ENCODE data around the gene TNRC6B.
"Not testable (repeated sequence)": the region's sequence is repeated elsewhere in the genome, so short reads cannot be mapped to it uniquely, and the experiment has no call there.

Gene TNRC6B, protein sequence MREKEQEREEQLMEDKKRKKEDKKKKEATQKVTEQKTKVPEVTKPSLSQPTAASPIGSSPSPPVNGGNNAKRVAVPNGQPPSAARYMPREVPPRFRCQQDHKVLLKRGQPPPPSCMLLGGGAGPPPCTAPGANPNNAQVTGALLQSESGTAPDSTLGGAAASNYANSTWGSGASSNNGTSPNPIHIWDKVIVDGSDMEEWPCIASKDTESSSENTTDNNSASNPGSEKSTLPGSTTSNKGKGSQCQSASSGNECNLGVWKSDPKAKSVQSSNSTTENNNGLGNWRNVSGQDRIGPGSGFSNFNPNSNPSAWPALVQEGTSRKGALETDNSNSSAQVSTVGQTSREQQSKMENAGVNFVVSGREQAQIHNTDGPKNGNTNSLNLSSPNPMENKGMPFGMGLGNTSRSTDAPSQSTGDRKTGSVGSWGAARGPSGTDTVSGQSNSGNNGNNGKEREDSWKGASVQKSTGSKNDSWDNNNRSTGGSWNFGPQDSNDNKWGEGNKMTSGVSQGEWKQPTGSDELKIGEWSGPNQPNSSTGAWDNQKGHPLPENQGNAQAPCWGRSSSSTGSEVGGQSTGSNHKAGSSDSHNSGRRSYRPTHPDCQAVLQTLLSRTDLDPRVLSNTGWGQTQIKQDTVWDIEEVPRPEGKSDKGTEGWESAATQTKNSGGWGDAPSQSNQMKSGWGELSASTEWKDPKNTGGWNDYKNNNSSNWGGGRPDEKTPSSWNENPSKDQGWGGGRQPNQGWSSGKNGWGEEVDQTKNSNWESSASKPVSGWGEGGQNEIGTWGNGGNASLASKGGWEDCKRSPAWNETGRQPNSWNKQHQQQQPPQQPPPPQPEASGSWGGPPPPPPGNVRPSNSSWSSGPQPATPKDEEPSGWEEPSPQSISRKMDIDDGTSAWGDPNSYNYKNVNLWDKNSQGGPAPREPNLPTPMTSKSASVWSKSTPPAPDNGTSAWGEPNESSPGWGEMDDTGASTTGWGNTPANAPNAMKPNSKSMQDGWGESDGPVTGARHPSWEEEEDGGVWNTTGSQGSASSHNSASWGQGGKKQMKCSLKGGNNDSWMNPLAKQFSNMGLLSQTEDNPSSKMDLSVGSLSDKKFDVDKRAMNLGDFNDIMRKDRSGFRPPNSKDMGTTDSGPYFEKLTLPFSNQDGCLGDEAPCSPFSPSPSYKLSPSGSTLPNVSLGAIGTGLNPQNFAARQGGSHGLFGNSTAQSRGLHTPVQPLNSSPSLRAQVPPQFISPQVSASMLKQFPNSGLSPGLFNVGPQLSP (N-terminal part only)

GRCh38 chr22:40177738-40178416 is at the start of gene TNRC6B:
Gene TNRC6B, plus strand, starts transcription at chr22:40177925. Its CDS starts 211 bp downstream, at chr22:40178136.
- Mint-ChIP-seq H3K4me3 (peak within 1 kb of the TSS; percentile 88), H3K4me1 (ENCODE audit: low read depth) (peaks cover 60% of the 10 kb centered on the region), H3K36me3 (ENCODE audit: low read depth) (peaks cover 18% of the 10 kb centered on the region), H3K27me3 (no peaks in the 10 kb centered on the region), H3K9me3 (no peaks in the 10 kb centered on the region), H3K27ac (peak within 1 kb of the TSS; percentile 98)
- DNase-seq: peak; percentile 52

GRCh38 chr22:40128989-40129388 is 48.7 kb upstream of the TNRC6B start:
- Mint-ChIP-seq H3K27ac (peak overlapping the region; percentile 86), H3K4me3 (peak overlapping the region; percentile 6), H3K4me1 (ENCODE audit: low read depth) (peaks cover 34% of the 10 kb centered on the region), H3K36me3 (ENCODE audit: low read depth) (peaks cover 46% of the 10 kb centered on the region), H3K27me3 (no peaks in the 10 kb centered on the region), H3K9me3 (no peaks in the 10 kb centered on the region)
- no peak for DNase-seq

GRCh38 chr22:40137132-40137531 is 40.6 kb upstream of the TNRC6B start:
- no peak for DNase-seq
- H3K4me1 Mint-ChIP-seq (ENCODE audit: low read depth): peaks cover 2% of the 10 kb centered on the region
- H3K36me3 Mint-ChIP-seq (ENCODE audit: low read depth): peaks cover 32% of the 10 kb centered on the region
- H3K27me3 Mint-ChIP-seq: no peaks in the 10 kb centered on the region
- H3K4me3 Mint-ChIP-seq: no peak overlapping the region
- no peak overlapping the region for H3K27ac Mint-ChIP-seq
- H3K9me3 Mint-ChIP-seq: no peaks in the 10 kb centered on the region

- H3K4me3 Mint-ChIP-seq: no peak overlapping the region
- no peaks in the 10 kb centered on the region for H3K27me3 Mint-ChIP-seq
- peaks cover 2% of the 10 kb centered on the region for H3K4me1 Mint-ChIP-seq (ENCODE audit: low read depth)
- no peaks in the 10 kb centered on the region for H3K9me3 Mint-ChIP-seq
- no peak for DNase-seq
- peak overlapping the region; percentile 20 for H3K27ac Mint-ChIP-seq
- H3K36me3 Mint-ChIP-seq (ENCODE audit: low read depth): peaks cover 28% of the 10 kb centered on the region
These were observed 38.9 kb upstream of the TNRC6B start for GRCh38 chr22:40138866-40139265.

- Mint-ChIP-seq H3K4me3 (no peak overlapping the region), H3K27me3 (no peaks in the 10 kb centered on the region), H3K4me1 (ENCODE audit: low read depth) (peaks cover 10% of the 10 kb centered on the region), H3K27ac (peak overlapping the region; percentile 62), H3K36me3 (ENCODE audit: low read depth) (peaks cover 11% of the 10 kb centered on the region), H3K9me3 (no peaks in the 10 kb centered on the region)
- DNase-seq: no peak
These were observed 30.1 kb upstream of the TNRC6B start for GRCh38 chr22:40147388-40148176.

DNA sequence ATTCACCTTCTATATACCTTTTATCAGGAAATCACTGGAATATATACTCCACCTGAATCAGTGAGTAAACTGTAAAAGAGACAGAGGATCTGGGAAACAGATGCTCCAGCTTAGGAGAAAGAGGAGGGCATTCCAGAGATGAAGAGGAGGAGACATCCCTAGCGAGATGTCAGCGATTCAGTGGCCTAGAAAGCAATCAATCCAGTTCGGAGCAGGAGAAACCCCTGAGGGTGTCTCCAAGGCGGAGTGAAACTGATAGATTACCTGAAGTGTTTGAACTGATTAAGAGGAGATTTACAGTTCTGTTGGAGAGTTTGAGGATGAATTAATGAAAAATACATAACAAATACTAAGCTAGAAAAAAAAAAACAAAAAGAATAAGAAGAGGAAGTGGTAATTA is 24.5 kb upstream of the TNRC6B start:
- DNase-seq: no peak
- Mint-ChIP-seq H3K4me1 (ENCODE audit: low read depth) (peaks cover 24% of the 10 kb centered on the region), H3K4me3 (no peak overlapping the region), H3K36me3 (ENCODE audit: low read depth) (peaks cover 19% of the 10 kb centered on the region), H3K27ac (peak overlapping the region; percentile 61), H3K27me3 (no peaks in the 10 kb centered on the region), H3K9me3 (no peaks in the 10 kb centered on the region)

DNA sequence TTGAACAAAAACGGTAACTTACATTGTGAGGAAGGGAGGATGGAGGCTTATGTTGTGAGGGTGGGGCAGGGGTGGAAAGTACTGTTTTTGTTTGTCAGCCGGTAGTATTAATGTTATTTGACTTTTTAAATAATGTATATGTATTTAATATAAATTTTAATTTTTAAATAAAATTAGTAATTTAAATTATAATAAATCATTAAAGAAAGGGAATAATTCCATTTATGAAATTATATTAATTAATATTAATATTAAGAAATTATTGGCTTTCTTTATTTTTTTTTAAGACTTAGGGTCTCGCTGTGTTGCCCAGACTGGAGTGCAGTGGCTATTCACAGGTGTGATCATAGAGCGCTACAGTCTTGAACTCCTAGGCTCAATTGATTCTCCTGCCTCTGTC is 24.0 kb upstream of the TNRC6B start:
- Mint-ChIP-seq H3K36me3 (ENCODE audit: low read depth) (peaks cover 22% of the 10 kb centered on the region), H3K4me1 (ENCODE audit: low read depth) (peaks cover 25% of the 10 kb centered on the region), H3K4me3 (no peak overlapping the region), H3K9me3 (no peaks in the 10 kb centered on the region), H3K27ac (no peak overlapping the region), H3K27me3 (no peaks in the 10 kb centered on the region)
- DNase-seq: no peak

- peaks cover 19% of the 10 kb centered on the region for H3K36me3 Mint-ChIP-seq (ENCODE audit: low read depth)
- peaks cover 23% of the 10 kb centered on the region for H3K4me1 Mint-ChIP-seq (ENCODE audit: low read depth)
- H3K27me3 Mint-ChIP-seq: no peaks in the 10 kb centered on the region
- H3K27ac Mint-ChIP-seq: peak overlapping the region; percentile 26
- no peak overlapping the region for H3K4me3 Mint-ChIP-seq
- no peak for DNase-seq
- H3K9me3 Mint-ChIP-seq: no peaks in the 10 kb centered on the region
These were observed 21.7 kb upstream of the TNRC6B start for GRCh38 chr22:40156001-40156516.

- not testable (repeated sequence) for H3K4me3 Mint-ChIP-seq, H3K9me3 Mint-ChIP-seq, H3K27ac Mint-ChIP-seq, H3K27me3 Mint-ChIP-seq, DNase-seq
- peaks cover 27% of the 10 kb centered on the region for H3K4me1 Mint-ChIP-seq (ENCODE audit: low read depth)
- peaks cover 19% of the 10 kb centered on the region for H3K36me3 Mint-ChIP-seq (ENCODE audit: low read depth)
These were observed 21.0 kb upstream of the TNRC6B start for GRCh38 chr22:40156682-40157081.

DNA sequence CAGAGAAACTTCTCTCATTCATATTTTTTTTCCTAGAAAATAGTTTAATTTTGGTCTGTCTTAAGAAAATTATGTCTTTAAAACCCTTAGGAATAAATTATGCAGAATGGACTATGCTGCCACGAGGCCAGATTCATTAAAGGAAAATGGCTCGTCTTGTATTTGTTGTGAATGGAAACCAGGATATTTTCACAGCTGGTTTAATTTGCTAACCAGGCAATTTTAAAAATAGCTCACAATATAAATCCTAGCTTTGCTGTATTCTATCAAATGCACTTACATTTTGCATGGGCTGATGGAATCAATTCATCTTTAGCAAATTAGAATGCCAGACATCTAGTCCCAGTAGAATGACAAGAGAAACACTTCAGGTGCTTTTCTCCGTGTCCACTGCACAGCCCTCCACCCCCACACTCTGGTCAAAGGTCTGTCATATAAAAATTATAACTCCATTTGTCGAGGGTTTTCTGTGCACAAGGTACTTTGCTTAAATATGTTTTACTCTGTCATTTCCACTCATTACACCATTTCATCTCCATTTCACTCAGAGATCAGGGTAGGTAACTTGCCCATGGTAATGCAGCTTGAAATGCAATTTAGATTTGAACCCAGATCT is 20.3 kb upstream of the TNRC6B start:
- DNase-seq: no peak
- H3K4me3 Mint-ChIP-seq: no peak overlapping the region
- peaks cover 21% of the 10 kb centered on the region for H3K36me3 Mint-ChIP-seq (ENCODE audit: low read depth)
- H3K27me3 Mint-ChIP-seq: no peaks in the 10 kb centered on the region
- no peaks in the 10 kb centered on the region for H3K9me3 Mint-ChIP-seq
- peak overlapping the region; percentile 34 for H3K27ac Mint-ChIP-seq
- peaks cover 28% of the 10 kb centered on the region for H3K4me1 Mint-ChIP-seq (ENCODE audit: low read depth)

DNA sequence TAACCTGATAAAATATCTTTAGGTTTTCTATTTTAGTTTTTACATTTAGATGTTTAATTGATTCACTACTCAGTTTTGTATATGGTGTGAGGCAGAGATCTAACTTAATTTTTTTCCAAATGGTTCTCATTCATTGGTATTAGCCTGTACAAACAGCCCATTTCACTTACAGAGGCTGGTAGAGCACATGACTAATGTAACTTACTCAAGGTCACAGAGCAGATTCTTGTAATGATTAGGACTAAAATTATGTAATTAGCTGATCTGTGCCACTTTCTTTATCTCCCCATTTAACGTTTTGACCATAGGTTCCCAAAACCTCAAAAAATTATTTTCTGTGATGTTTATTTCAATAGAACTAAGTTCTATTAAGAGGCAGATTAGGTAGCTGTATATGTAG is 16.5 kb upstream of the TNRC6B start:
- H3K4me3 Mint-ChIP-seq: no peak overlapping the region
- H3K9me3 Mint-ChIP-seq: peaks cover 6% of the 10 kb centered on the region
- peaks cover 37% of the 10 kb centered on the region for H3K36me3 Mint-ChIP-seq (ENCODE audit: low read depth)
- no peaks in the 10 kb centered on the region for H3K27me3 Mint-ChIP-seq
- DNase-seq: no peak
- peak overlapping the region; percentile 55 for H3K27ac Mint-ChIP-seq
- H3K4me1 Mint-ChIP-seq (ENCODE audit: low read depth): peaks cover 24% of the 10 kb centered on the region

GRCh38 chr22:40165537-40165936 is 12.2 kb upstream of the TNRC6B start:
- not testable (repeated sequence) for H3K4me3 Mint-ChIP-seq, H3K27me3 Mint-ChIP-seq, H3K27ac Mint-ChIP-seq, DNase-seq, H3K9me3 Mint-ChIP-seq
- peaks cover 25% of the 10 kb centered on the region for H3K4me1 Mint-ChIP-seq (ENCODE audit: low read depth)
- peaks cover 46% of the 10 kb centered on the region for H3K36me3 Mint-ChIP-seq (ENCODE audit: low read depth)
